Measurements from ENCODE around the gene EML6. TPM values are rescaled to one million over a fixed set of nuclear protein-coding genes. Genes with fewer than 3 reads are reported as not detected.

The EML6 gene
- total RNA-seq, 1 donor from 2014 or later, result 10.4 TPM

GRCh38 chr2:54850171-54851122 is 127.0 kb downstream of the EML6 start:
- Histone ChIP-seq H3K4me1 (ENCODE audit: control insufficient read depth in 3 of 3, insufficient read depth in 3 of 3, low read length in 3 of 3) (no peaks in the 10 kb centered on the region), H3K27me3 (ENCODE audit: control insufficient read depth in 3 of 3, insufficient read depth in 3 of 3, low read length in 3 of 3) (no peaks in the 10 kb centered on the region), H3K27ac (ENCODE audit: low read depth, low read length) (no peak overlapping the region), H3K9ac (ENCODE audit: low read depth in 1 of 3, low read length in 3 of 3) (no peak overlapping the region), H3K36me3 (ENCODE audit: control insufficient read depth in 3 of 3, insufficient read depth in 3 of 3, low read length in 3 of 3) (no peaks in the 10 kb centered on the region), H3K9me3 (ENCODE audit: control insufficient read depth in 3 of 3, low read length in 3 of 3) (no peaks in the 10 kb centered on the region), H3K4me3 (ENCODE audit: low read length in 3 of 3) (no peak overlapping the region)

DNA sequence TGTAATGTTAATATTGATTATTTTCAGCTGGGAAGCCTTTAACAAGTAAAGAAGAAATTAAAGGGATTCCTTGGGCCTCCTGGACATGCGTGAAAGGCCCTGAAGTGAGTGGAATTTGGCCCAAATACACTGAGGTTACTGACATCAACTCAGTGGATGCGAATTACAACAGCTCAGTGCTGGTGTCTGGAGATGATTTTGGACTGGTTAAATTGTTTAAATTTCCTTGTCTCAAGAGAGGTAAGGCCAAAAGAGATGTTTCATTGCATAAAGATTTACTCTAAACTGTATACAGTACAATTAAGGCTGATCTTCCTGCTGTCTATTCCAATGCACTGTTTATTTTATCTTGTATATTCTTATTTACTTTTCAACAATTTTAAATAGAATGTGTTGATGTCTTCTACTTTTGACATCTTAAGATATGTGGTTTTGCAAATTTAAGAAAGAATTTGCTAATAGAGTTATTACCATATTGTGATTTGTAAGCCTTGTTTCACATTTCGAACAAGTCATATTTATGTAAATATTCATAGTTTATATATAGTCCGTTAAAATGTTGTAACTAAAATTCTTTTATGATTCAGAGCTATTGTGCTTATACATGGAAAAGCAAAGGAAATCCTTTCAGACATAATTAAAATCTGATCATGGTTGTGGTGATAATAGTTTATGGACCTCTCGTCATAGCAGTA is 130.3 kb downstream of the EML6 start:
- Histone ChIP-seq H3K4me3 (ENCODE audit: low read length in 3 of 3) (no peak overlapping the region), H3K27me3 (ENCODE audit: control insufficient read depth in 3 of 3, insufficient read depth in 3 of 3, low read length in 3 of 3) (no peaks in the 10 kb centered on the region), H3K9ac (ENCODE audit: low read depth in 1 of 3, low read length in 3 of 3) (no peak overlapping the region), H3K9me3 (ENCODE audit: control insufficient read depth in 3 of 3, low read length in 3 of 3) (no peaks in the 10 kb centered on the region), H3K27ac (ENCODE audit: low read depth, low read length) (no peak overlapping the region), H3K36me3 (ENCODE audit: control insufficient read depth in 3 of 3, insufficient read depth in 3 of 3, low read length in 3 of 3) (no peaks in the 10 kb centered on the region), H3K4me1 (ENCODE audit: control insufficient read depth in 3 of 3, insufficient read depth in 3 of 3, low read length in 3 of 3) (peaks cover 0 to 3% (median 0%) of the 10 kb centered on the region in 3 donors)

- Histone ChIP-seq H3K4me1 (ENCODE audit: control insufficient read depth in 3 of 3, insufficient read depth in 3 of 3, low read length in 3 of 3) (peaks cover 6 to 11% (median 11%) of the 10 kb centered on the region in 3 donors), H3K27ac (ENCODE audit: low read depth, low read length) (no peak overlapping the region), H3K36me3 (ENCODE audit: control insufficient read depth in 3 of 3, insufficient read depth in 3 of 3, low read length in 3 of 3) (no peaks in the 10 kb centered on the region), H3K9ac (ENCODE audit: low read depth in 1 of 3, low read length in 3 of 3) (no peak overlapping the region), H3K9me3 (ENCODE audit: control insufficient read depth in 3 of 3, low read length in 3 of 3) (no peaks in the 10 kb centered on the region), H3K27me3 (ENCODE audit: control insufficient read depth in 3 of 3, insufficient read depth in 3 of 3, low read length in 3 of 3) (no peaks in the 10 kb centered on the region), H3K4me3 (ENCODE audit: low read length in 3 of 3) (no peak overlapping the region)
Measured at GRCh38 chr2:54855434-54855833, 132.0 kb downstream of the EML6 start.

- H3K9ac ChIP-seq (ENCODE audit: low read depth in 1 of 3, low read length in 3 of 3), result no peak overlapping the region
- peaks cover 6 to 16% (median 13%) of the 10 kb centered on the region in 3 donors for H3K4me1 ChIP-seq (ENCODE audit: control insufficient read depth in 3 of 3, insufficient read depth in 3 of 3, low read length in 3 of 3)
Measured at GRCh38 chr2:54858021-54858681, 134.7 kb downstream of the EML6 start.

GRCh38 chr2:54859416-54859815 is 136.0 kb downstream of the EML6 start:
- Histone ChIP-seq H3K4me3 (ENCODE audit: low read length in 3 of 3) (no peak overlapping the region), H3K36me3 (ENCODE audit: control insufficient read depth in 3 of 3, insufficient read depth in 3 of 3, low read length in 3 of 3) (no peaks in the 10 kb centered on the region), H3K27me3 (ENCODE audit: control insufficient read depth in 3 of 3, insufficient read depth in 3 of 3, low read length in 3 of 3) (no peaks in the 10 kb centered on the region), H3K9ac (ENCODE audit: low read depth in 1 of 3, low read length in 3 of 3) (no peak overlapping the region), H3K9me3 (ENCODE audit: control insufficient read depth in 3 of 3, low read length in 3 of 3) (no peaks in the 10 kb centered on the region), H3K27ac (ENCODE audit: low read depth, low read length) (no peak overlapping the region), H3K4me1 (ENCODE audit: control insufficient read depth in 3 of 3, insufficient read depth in 3 of 3, low read length in 3 of 3) (peaks cover 6 to 16% (median 13%) of the 10 kb centered on the region in 3 donors)

More at GRCh38 chr2:54858021-54858681, 134.7 kb downstream of the EML6 start:
- Histone ChIP-seq H3K9me3 (ENCODE audit: control insufficient read depth in 3 of 3, low read length in 3 of 3) (no peaks in the 10 kb centered on the region), H3K27ac (ENCODE audit: low read depth, low read length) (peak overlapping the region; percentile 16), H3K27me3 (ENCODE audit: control insufficient read depth in 3 of 3, insufficient read depth in 3 of 3, low read length in 3 of 3) (no peaks in the 10 kb centered on the region), H3K4me3 (ENCODE audit: low read length in 3 of 3) (no peak overlapping the region), H3K36me3 (ENCODE audit: control insufficient read depth in 3 of 3, insufficient read depth in 3 of 3, low read length in 3 of 3) (no peaks in the 10 kb centered on the region)

- Histone ChIP-seq H3K9ac (ENCODE audit: low read depth in 1 of 3, low read length in 3 of 3) (no peak overlapping the region), H3K9me3 (ENCODE audit: control insufficient read depth in 3 of 3, low read length in 3 of 3) (no peaks in the 10 kb centered on the region), H3K4me1 (ENCODE audit: control insufficient read depth in 3 of 3, insufficient read depth in 3 of 3, low read length in 3 of 3) (peaks cover 6 to 16% (median 13%) of the 10 kb centered on the region in 3 donors), H3K4me3 (ENCODE audit: low read length in 3 of 3) (peak overlapping the region in 2 of 3 donors; percentile 23 to 49), H3K27ac (ENCODE audit: low read depth, low read length) (no peak overlapping the region), H3K27me3 (ENCODE audit: control insufficient read depth in 3 of 3, insufficient read depth in 3 of 3, low read length in 3 of 3) (no peaks in the 10 kb centered on the region), H3K36me3 (ENCODE audit: control insufficient read depth in 3 of 3, insufficient read depth in 3 of 3, low read length in 3 of 3) (no peaks in the 10 kb centered on the region)
Measured at GRCh38 chr2:54859997-54860701, 136.7 kb downstream of the EML6 start.

DNA sequence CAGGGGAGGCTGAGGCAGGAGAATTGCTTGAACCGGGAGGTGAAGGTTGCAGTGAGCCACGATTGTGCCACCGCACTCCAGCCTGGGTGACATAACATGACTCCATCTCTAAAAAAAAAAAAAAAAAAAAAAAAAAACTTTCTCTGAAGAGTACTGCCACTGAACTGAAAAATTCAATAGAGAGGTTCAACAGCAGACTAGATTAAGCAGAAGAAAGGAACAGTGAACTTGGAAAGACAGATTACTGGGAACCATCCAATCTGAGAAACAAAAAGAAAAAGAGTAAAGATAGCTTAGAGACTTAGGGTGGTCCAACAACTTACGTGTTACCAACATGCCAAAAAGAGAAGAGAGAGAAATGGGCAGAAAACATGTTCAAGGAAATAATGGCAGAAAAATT is 138.8 kb downstream of the EML6 start:
- Histone ChIP-seq H3K36me3 (ENCODE audit: control insufficient read depth in 3 of 3, insufficient read depth in 3 of 3, low read length in 3 of 3) (no peaks in the 10 kb centered on the region), H3K9me3 (ENCODE audit: control insufficient read depth in 3 of 3, low read length in 3 of 3) (no peaks in the 10 kb centered on the region), H3K27ac (ENCODE audit: low read depth, low read length) (no peak overlapping the region), H3K27me3 (ENCODE audit: control insufficient read depth in 3 of 3, insufficient read depth in 3 of 3, low read length in 3 of 3) (no peaks in the 10 kb centered on the region), H3K9ac (ENCODE audit: low read depth in 1 of 3, low read length in 3 of 3) (no peak overlapping the region), H3K4me3 (ENCODE audit: low read length in 3 of 3) (no peak overlapping the region), H3K4me1 (ENCODE audit: control insufficient read depth in 3 of 3, insufficient read depth in 3 of 3, low read length in 3 of 3) (peaks cover 6 to 16% (median 13%) of the 10 kb centered on the region in 3 donors)

DNA sequence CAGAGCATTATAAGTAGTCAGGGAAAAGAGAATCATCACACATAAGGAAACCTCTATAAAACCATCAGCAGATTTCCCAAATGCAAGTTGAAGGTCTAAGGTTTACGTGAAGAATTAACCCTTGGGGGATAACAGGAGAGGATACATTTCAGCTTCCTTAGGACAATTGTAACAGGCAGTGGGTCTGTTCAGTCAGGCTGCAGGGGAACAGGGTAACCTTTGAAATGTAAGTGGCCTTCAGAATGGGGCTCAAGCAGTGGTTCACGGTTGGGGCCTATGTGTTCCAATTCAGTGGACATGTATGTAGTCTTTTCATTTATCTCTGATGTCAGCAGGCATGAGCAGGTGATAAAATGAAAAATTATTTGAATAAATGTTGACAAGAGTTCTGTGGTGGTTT is 139.3 kb downstream of the EML6 start:
- no peaks in the 10 kb centered on the region for H3K27me3 ChIP-seq (ENCODE audit: control insufficient read depth in 3 of 3, insufficient read depth in 3 of 3, low read length in 3 of 3)
- H3K9me3 ChIP-seq (ENCODE audit: control insufficient read depth in 3 of 3, low read length in 3 of 3), result no peaks in the 10 kb centered on the region
- peaks cover 6 to 16% (median 13%) of the 10 kb centered on the region in 3 donors for H3K4me1 ChIP-seq (ENCODE audit: control insufficient read depth in 3 of 3, insufficient read depth in 3 of 3, low read length in 3 of 3)
- no peaks in the 10 kb centered on the region for H3K36me3 ChIP-seq (ENCODE audit: control insufficient read depth in 3 of 3, insufficient read depth in 3 of 3, low read length in 3 of 3)
- H3K27ac ChIP-seq (ENCODE audit: low read depth, low read length), result no peak overlapping the region
- no peak overlapping the region for H3K9ac ChIP-seq (ENCODE audit: low read depth in 1 of 3, low read length in 3 of 3)
- H3K4me3 ChIP-seq (ENCODE audit: low read length in 3 of 3), result no peak overlapping the region

- H3K27ac ChIP-seq (ENCODE audit: low read depth, low read length), result no peak overlapping the region
- H3K4me1 ChIP-seq (ENCODE audit: control insufficient read depth in 3 of 3, insufficient read depth in 3 of 3, low read length in 3 of 3), result peaks cover 6 to 13% (median 13%) of the 10 kb centered on the region in 3 donors
- H3K27me3 ChIP-seq (ENCODE audit: control insufficient read depth in 3 of 3, insufficient read depth in 3 of 3, low read length in 3 of 3), result no peaks in the 10 kb centered on the region
- no peaks in the 10 kb centered on the region for H3K9me3 ChIP-seq (ENCODE audit: control insufficient read depth in 3 of 3, low read length in 3 of 3)
- H3K4me3 ChIP-seq (ENCODE audit: low read length in 3 of 3), result no peak overlapping the region
- H3K9ac ChIP-seq (ENCODE audit: low read depth in 1 of 3, low read length in 3 of 3), result no peak overlapping the region
- no peaks in the 10 kb centered on the region for H3K36me3 ChIP-seq (ENCODE audit: control insufficient read depth in 3 of 3, insufficient read depth in 3 of 3, low read length in 3 of 3)
Measured at GRCh38 chr2:54863660-54864059, 140.2 kb downstream of the EML6 start.
